ENCODE results near the gene CSDE1. TPM values are rescaled to one million over a fixed set of nuclear protein-coding genes. Genes with fewer than 3 reads are reported as not detected.

Gene CSDE1
- total RNA-seq, 1 donor from 2014 or later: 1,080 TPM

GRCh38 chr1:114750780-114751179 lies 7.0 kb downstream of the CSDE1 start:
- DNase-seq (ENCODE audit: low read depth in 2 of 2): peak in 1 of 2 donors; percentile 4

DNA sequence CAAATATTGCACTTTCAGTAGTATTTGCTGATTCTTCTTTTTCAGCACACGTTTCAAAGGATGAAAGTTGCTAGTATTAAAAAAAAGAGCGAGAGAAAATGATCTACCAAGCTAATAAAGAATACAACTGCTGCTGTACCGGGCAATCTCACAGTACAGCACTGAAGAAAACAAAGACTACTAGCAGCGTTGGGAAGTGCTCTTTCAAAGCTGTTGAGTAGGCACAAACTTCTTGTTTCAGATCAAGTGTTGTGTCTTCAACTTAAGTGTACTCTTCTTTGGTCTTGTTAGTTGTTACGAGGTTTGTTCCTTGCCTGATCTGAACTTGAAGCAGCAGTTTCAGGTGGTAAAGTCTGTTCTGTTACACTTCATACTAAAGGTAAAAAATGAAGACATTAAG lies 7.9 kb downstream of the CSDE1 start:
- DNase-seq (ENCODE audit: low read depth in 2 of 2): no peak

DNA sequence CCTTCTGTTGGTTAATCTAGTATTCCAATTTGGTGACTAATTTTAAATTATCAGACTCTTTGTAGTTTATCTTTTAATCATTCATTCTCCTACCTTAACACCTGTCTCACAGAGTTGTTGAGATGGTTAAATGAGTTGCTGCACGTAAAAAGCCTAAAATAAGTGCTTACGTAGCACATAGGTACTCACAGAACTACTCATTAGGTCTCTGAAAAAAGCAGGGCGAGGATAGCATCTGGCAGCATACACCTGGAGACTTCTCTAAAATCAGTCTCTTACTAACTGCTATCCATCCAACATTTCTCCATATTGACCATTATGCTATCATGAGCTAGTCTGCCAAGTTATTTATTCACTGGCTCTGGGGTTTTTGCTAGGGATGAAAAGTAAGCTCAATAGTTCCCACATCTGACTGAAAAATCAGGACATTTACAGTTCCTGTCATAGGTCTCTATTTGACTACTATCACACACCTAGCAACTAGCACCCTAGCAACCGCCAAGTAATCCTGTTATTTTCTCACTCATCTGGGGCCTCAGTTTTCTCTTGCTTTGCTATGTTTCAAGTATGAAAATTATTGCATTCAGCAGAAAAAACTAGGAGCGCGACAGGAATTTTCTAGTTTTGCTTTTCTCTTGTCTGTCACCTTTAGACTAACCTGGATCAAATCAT lies 11.2 kb downstream of the CSDE1 start:
- no peak for DNase-seq (ENCODE audit: low read depth in 2 of 2)

DNA sequence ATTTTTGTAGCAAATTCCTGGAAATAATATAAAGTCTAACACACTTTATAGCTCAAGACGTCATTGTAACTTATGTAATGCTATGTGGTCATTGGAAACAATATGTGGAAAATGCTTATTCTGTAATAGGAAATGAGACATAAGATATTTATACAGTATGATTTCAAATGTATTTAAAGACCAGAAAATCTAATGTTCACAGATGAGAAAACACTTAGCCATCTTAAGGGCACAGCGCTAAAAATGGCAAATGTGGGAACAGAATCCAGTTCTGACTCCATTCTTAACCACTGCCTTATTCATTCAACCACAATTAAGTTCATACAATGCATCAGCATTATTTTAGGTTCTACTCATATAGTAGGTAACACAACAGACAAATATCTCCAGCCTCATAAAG lies 12.5 kb downstream of the CSDE1 start:
- DNase-seq (ENCODE audit: low read depth in 2 of 2): peak; percentile 11 to 16

- DNase-seq (ENCODE audit: low read depth in 2 of 2): no peak
These were observed 15.6 kb downstream of the CSDE1 start for GRCh38 chr1:114741963-114742746.

DNA sequence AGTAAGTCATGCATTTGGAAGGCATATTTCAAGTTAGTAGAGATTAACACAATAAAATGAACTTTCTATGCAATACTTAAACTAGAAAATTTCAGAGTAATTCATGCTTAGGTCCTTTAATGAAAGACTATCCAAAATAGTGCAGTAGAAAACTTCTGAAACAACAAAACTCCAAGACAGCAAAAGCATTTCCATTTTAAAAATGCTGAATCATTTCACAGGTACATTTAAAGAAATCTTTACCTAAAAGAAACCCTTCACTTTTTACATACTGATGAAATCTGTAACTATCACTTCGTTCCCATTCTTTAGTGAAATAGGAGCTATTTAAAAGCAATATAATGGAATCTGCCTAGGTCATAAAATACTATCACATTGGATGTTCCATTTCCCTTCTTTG lies 17.5 kb downstream of the CSDE1 start:
- no peak for DNase-seq (ENCODE audit: low read depth in 2 of 2)

- no peak for DNase-seq (ENCODE audit: low read depth in 2 of 2)
These were observed 20.4 kb downstream of the CSDE1 start for GRCh38 chr1:114737314-114737849.

- DNase-seq (ENCODE audit: low read depth in 2 of 2): no peak
These were observed 22.3 kb downstream of the CSDE1 start for GRCh38 chr1:114735479-114735878.

GRCh38 chr1:114729782-114730181 lies 28.0 kb downstream of the CSDE1 start:
- DNase-seq (ENCODE audit: low read depth in 2 of 2): peak in 1 of 2 donors; percentile 18

GRCh38 chr1:114728553-114728952 lies 29.2 kb downstream of the CSDE1 start:
- DNase-seq (ENCODE audit: low read depth in 2 of 2): no peak

DNA sequence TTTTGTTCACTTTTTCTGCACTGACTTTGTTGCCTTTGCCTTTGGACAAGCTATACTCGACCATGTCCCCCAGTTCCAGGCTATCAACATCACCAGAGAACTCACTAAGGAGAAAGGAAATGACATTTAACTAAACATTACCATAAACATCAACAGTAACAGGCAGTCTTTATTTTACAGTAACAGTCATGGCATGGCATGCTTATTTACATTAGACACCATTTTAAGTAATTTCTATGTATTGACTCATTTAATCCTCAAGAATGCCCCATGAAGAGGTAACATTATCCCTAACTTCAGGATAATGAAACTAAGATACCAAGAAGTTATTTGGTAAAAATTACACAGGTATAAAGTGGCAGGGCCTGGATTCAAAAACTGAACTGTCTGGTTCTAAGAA lies 32.6 kb downstream of the CSDE1 start:
- DNase-seq (ENCODE audit: low read depth in 2 of 2): no peak

GRCh38 chr1:114723915-114724314 lies 33.9 kb downstream of the CSDE1 start:
- DNase-seq (ENCODE audit: low read depth in 2 of 2): no peak

DNA sequence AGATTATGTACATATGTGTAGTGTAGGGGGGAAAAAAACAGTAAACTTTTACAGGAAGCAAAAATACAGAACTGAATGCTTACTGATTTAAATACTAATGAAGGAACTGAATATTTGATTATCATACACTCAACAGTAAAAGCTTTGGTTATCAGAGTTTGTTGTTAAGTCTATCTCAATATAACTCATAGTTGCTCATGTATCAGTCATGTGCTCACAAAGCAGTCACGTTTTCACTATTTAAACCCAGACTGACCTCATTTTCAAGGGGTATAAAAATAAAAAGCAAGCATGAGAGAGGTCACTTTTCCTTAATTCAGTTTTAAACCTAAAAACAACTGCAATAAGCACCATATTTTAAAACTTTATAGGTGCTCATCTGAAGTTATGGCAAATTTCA lies 34.3 kb downstream of the CSDE1 start:
- no peak for DNase-seq (ENCODE audit: low read depth in 2 of 2)

GRCh38 chr1:114720492-114720891 lies 37.3 kb downstream of the CSDE1 start:
- DNase-seq (ENCODE audit: low read depth in 2 of 2): no peak

- DNase-seq (ENCODE audit: low read depth in 2 of 2): no peak
These were observed 38.4 kb downstream of the CSDE1 start for GRCh38 chr1:114719424-114719787.

- DNase-seq (ENCODE audit: low read depth in 2 of 2): peak in 1 of 2 donors; percentile 20
These were observed 38.9 kb downstream of the CSDE1 start for GRCh38 chr1:114718661-114719423.

GRCh38 chr1:114716304-114717170 lies 41.2 kb downstream of the CSDE1 start, which contains the start of gene NRAS:
TSS of gene NRAS (minus strand) at chr1:114716771. CDS start at chr1:114716160, 611 bp downstream.
- DNase-seq (ENCODE audit: low read depth in 2 of 2): peak; percentile 94 to 96

DNA sequence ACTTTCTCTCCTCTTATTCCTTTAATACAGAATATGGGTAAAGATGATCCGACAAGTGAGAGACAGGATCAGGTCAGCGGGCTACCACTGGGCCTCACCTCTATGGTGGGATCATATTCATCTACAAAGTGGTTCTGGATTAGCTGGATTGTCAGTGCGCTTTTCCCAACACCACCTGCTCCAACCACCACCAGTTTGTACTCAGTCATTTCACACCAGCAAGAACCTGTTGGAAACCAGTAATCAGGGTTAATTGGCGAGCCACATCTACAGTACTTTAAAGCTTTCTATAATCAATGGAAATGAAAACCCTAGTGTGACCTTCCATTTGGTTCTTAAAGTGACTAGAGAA lies 41.9 kb downstream of the CSDE1 start:
- DNase-seq (ENCODE audit: low read depth in 2 of 2): peak in 1 of 2 donors; percentile 35

DNA sequence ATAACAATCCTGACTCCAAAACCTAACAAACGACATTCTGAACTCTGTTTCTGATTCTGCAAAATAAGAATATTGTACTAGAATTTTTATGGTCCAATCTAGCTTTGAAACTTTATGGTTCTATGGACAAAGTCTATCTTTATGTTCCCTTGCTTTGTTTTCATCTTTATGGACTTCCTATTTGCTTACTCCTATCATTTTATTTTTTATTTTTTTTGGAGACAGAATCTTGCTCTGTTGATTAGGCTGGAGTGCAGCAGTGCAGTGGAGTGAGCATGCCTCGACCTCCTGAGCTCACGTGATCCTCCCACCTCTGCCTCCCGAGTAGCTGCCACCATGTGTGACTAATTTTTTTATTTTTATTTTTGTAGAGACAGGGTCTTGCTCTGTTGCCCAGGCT lies 44.8 kb downstream of the CSDE1 start:
- no peak for DNase-seq (ENCODE audit: low read depth in 2 of 2)

GRCh38 chr1:114710360-114710759 lies 47.4 kb downstream of the CSDE1 start:
- no peak for DNase-seq (ENCODE audit: low read depth in 2 of 2)

DNA sequence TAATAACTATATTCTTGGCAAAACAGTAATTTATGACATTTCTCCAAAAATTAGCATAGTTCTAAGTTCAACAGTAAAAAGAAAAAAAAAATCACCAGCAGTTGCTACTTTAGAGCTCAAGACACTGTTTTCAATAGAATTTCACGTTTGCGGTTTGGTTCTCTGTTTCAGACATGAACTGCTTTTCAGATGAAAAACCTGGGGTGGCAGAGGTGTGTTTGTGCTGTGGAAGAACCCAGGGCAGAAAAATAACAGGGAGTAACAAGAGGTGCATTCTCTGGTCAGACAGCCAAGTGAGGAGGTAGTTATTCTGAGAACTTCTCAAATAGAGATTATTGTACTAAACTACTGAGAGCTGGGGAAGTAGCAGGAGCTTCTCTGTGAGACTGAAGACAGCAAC lies 50.2 kb downstream of the CSDE1 start:
- no peak for DNase-seq (ENCODE audit: low read depth in 2 of 2)

Measured in lung microvascular endothelial cell (primary cell).